ENCODE measurements around the gene SUPT5H. TPM values are rescaled to one million over a fixed set of nuclear protein-coding genes. Genes with fewer than 3 reads are reported as not detected.

Gene SUPT5H
- total and polyA plus RNA-seq, 2 of the 13 experiments (the other 11 are each of a cell fraction or from before 2014, with no cell fraction given), result 48.2 to 51.7 TPM

DNA sequence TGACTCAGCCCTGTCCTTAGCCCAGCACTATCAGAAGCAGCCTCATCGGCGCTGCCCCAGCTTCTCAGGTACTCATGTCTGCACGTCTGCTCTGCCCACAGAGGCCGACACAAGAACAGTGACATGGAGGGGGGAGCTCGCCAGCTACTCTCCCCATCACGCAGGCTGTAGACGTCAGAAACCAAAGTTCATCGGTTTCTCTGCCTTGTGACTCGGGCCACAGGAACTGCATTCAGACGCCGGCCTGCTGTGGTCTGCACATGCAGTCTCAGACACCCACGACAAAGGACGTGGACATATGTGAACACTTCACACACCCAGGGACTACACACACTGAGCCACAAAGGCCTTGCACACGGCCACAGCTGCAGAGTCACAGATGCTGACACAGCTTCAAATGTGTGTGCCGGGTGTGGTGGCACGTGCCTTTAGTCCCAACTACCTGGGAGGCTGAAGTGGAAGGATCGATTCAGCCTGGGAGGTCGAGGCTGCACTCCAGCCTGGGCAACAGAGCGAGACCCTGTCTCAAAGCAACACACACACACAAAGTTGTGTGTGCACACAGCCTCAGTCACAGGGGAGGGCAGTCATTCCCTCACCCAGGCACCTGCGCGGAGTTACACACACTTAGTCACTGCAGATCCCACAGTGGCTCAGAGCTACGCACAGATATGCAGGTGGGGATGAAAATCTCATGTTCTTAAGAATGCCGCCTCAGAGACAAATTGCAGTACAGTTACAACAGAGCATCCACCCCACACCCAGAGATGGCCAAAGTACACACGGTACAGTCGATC, 43.6 kb upstream of the SUPT5H start (continued):
- TF ChIP-seq MTF1 (CRISPR knock-in tag; IDR thresholded peaks at IDR 0.05) (no peak), GATA4 (IDR thresholded peaks at IDR 0.05; ENCODE audit: borderline replicate concordance, low read depth) (0 out of 2 replicates have a peak, but pooled peaks have one; percentile 4), CCDC6 (CRISPR knock-in tag; IDR thresholded peaks at IDR 0.05) (no peak; the same call in none of the 2 replicates), PCBP2 (optimal IDR thresholded peaks at IDR 0.05; ENCODE audit: low read depth, low read length, poor library complexity, severe bottlenecking) (no peak), SIN3B (IDR thresholded peaks at IDR 0.05; ENCODE audit: low read length) (no peak), HNRNPH1 (optimal IDR thresholded peaks at IDR 0.05; ENCODE audit: low read depth, low read length) (no peak), ZNF343 (CRISPR knock-in tag; IDR thresholded peaks at IDR 0.05) (peak; percentile 78), IRF2 (CRISPR knock-in tag; IDR thresholded peaks at IDR 0.05) (peak; percentile 88), NBN (conservative IDR thresholded peaks at IDR 0.05) (no peak), ZNF724P (CRISPR knock-in tag; IDR thresholded peaks at IDR 0.05; ENCODE audit: borderline replicate concordance) (peak; percentile 73; the same call in 1 of the 2 replicates), NONO (IDR thresholded peaks at IDR 0.05) (no peak), NONO (CRISPR knock-in tag; conservative IDR thresholded peaks at IDR 0.05) (peak; percentile 72), SALL1 (CRISPR knock-in tag; IDR thresholded peaks at IDR 0.05) (peak; percentile 92), SETDB1 (CRISPR knock-in tag; IDR thresholded peaks at IDR 0.05; ENCODE audit: borderline replicate concordance) (no peak), ZNF720 (CRISPR knock-in tag; IDR thresholded peaks at IDR 0.05) (no peak), ZFP37 (CRISPR knock-in tag; IDR thresholded peaks at IDR 0.05; ENCODE audit: borderline replicate concordance) (peak; percentile 93; the same call in 1 of the 2 replicates), POLR2G (IDR thresholded peaks at IDR 0.05; ENCODE audit: low read depth, low read length) (peak; percentile 91), ATF1 (CRISPR knock-in tag; IDR thresholded peaks at IDR 0.05) (peak; percentile 78), CREB1 (IDR thresholded peaks at IDR 0.05) (peak; percentile 84), CREB1 (CRISPR knock-in tag; IDR thresholded peaks at IDR 0.05) (peak; percentile 91), ZFP36L1 (CRISPR knock-in tag; IDR thresholded peaks at IDR 0.05) (peak; percentile 90), ZNF737 (CRISPR knock-in tag; IDR thresholded peaks at IDR 0.05; ENCODE audit: borderline replicate concordance) (no peak), HNRNPUL1 (IDR thresholded peaks at IDR 0.05; ENCODE audit: low read depth, low read length) (no peak)
- TF ChIP-seq, protein P1, sequence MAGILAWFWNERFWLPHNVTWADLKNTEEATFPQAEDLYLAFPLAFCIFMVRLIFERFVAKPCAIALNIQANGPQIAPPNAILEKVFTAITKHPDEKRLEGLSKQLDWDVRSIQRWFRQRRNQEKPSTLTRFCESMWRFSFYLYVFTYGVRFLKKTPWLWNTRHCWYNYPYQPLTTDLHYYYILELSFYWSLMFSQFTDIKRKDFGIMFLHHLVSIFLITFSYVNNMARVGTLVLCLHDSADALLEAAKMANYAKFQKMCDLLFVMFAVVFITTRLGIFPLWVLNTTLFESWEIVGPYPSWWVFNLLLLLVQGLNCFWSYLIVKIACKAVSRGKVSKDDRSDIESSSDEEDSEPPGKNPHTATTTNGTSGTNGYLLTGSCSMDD (CRISPR knock-in tag; IDR thresholded peaks at IDR 0.05), result no peak
- TF ChIP-seq, protein P2, sequence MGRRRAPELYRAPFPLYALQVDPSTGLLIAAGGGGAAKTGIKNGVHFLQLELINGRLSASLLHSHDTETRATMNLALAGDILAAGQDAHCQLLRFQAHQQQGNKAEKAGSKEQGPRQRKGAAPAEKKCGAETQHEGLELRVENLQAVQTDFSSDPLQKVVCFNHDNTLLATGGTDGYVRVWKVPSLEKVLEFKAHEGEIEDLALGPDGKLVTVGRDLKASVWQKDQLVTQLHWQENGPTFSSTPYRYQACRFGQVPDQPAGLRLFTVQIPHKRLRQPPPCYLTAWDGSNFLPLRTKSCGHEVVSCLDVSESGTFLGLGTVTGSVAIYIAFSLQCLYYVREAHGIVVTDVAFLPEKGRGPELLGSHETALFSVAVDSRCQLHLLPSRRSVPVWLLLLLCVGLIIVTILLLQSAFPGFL (CRISPR knock-in tag; IDR thresholded peaks at IDR 0.05), result no peak
- TF ChIP-seq, protein P3, sequence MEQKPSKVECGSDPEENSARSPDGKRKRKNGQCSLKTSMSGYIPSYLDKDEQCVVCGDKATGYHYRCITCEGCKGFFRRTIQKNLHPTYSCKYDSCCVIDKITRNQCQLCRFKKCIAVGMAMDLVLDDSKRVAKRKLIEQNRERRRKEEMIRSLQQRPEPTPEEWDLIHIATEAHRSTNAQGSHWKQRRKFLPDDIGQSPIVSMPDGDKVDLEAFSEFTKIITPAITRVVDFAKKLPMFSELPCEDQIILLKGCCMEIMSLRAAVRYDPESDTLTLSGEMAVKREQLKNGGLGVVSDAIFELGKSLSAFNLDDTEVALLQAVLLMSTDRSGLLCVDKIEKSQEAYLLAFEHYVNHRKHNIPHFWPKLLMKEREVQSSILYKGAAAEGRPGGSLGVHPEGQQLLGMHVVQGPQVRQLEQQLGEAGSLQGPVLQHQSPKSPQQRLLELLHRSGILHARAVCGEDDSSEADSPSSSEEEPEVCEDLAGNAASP (CRISPR knock-in tag; IDR thresholded peaks at IDR 0.05; ENCODE audit: borderline replicate concordance), result peak; percentile 13; the same call in 1 of the 2 replicates
- TF ChIP-seq, protein P4, sequence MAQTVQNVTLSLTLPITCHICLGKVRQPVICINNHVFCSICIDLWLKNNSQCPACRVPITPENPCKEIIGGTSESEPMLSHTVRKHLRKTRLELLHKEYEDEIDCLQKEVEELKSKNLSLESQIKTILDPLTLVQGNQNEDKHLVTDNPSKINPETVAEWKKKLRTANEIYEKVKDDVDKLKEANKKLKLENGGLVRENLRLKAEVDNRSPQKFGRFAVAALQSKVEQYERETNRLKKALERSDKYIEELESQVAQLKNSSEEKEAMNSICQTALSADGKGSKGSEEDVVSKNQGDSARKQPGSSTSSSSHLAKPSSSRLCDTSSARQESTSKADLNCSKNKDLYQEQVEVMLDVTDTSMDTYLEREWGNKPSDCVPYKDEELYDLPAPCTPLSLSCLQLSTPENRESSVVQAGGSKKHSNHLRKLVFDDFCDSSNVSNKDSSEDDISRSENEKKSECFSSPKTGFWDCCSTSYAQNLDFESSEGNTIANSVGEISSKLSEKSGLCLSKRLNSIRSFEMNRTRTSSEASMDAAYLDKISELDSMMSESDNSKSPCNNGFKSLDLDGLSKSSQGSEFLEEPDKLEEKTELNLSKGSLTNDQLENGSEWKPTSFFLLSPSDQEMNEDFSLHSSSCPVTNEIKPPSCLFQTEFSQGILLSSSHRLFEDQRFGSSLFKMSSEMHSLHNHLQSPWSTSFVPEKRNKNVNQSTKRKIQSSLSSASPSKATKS (CRISPR knock-in tag; IDR thresholded peaks at IDR 0.05), result no peak
